Measurements from ENCODE around the gene FAM200B.

- TF ChIP-seq EP300 (IDR thresholded peaks at IDR 0.05) (no peak), POLR2A (IDR thresholded peaks at IDR 0.05) (no peak), CTCF (IDR thresholded peaks at IDR 0.05) (no peak), POLR2AphosphoS5 (IDR thresholded peaks at IDR 0.05) (no peak)
Observed at GRCh38 chr4:15654593-15655222, 26.9 kb upstream of the FAM200B start.
